Psoas muscle (tissue), 8 donors: ENCODE results near the gene PPFIBP2. TPM values are rescaled to one million over a fixed set of nuclear protein-coding genes. Genes with fewer than 3 reads are reported as not detected.

Source experiments
- ATAC-seq, 4 donors: fragments of 200-7000 bp; cut with Tn5 transposase; one replicate each; pipeline ENCODE4 v1.9.1; 2020; ENCODE audit warnings: moderate library complexity in 3 of 4, mild to moderate bottlenecking in 2 of 4
- DNase-seq, 2 donors: peaks; one replicate each; pipeline ENCODE4 v3.0.0-alpha.2; 2020
- H3K27ac ChIP-seq: fragments of 200-600 bp; one replicate; pipeline ENCODE4 v1.8.0; 2022
- H3K27me3 ChIP-seq, 3 donors: fragments of 200-600 bp in 1 of 3; one replicate each; pipeline versions ENCODE4 v1.6.1 to v1.8.0; 2013 to 2022; ENCODE audit warnings: low read length in 2 of 3, mild to moderate bottlenecking in 2 of 3, moderate library complexity in 1 of 3; ENCODE audit not compliant: insufficient read depth in 3 of 3
- H3K36me3 ChIP-seq, 2 donors: fragments of 200-600 bp in 1 of 2; one replicate each; pipeline versions ENCODE4 v1.6.1 to v1.8.0; 2013 to 2022; ENCODE audit warnings: low read depth in 1 of 2, mild to moderate bottlenecking in 1 of 2, moderate library complexity in 1 of 2; ENCODE audit not compliant: insufficient read depth in 1 of 2
- H3K4me1 ChIP-seq: fragments of 200-600 bp; one replicate; pipeline ENCODE4 v1.8.0; 2022
- H3K4me3 ChIP-seq: fragments of 200-600 bp; one replicate; pipeline ENCODE4 v1.8.0; 2022; ENCODE audit warnings: mild to moderate bottlenecking
- H3K9me3 ChIP-seq: fragments of 200-600 bp; one replicate; pipeline ENCODE4 v1.8.0; 2022
- WGBS, 3 donors: extraction: QIAGEN DNeasy Blood & Tissue Kit; methylation state at CpG; one replicate each; pipeline versions ENCODE4 v1.1.6 to v1.1.7; 2013; 5-methylcytosine and 5-hydroxymethylcytosine counted together
- intact Hi-C, 2 donors: fragments of 100-400 bp; cut with DNase I; formaldehyde crosslinking; loops; one replicate each; pipeline versions ENCODE4 v1.11.0 to v1.14.2; 2022
- polyA plus RNA-seq, 3 donors: library from polyadenylated mRNA; stranded (reverse); fragments of 200-250 nt; gene quantifications; one replicate each; pipeline ENCODE4 v1.2.3, GENCODE V29; 2013
- total RNA-seq, 4 donors: library from RNA; stranded (reverse); fragmentation: NEBNext Ultra II Directional in 2 of 4; extraction: Animal tissue kit (Norgen Biotek cat#: 25700) in 2 of 4; gene quantifications; one replicate each; pipeline versions ENCODE4 v1.2.1 to v1.2.4, GENCODE V29; 2021 to 2023
- TF ChIP-seq, protein P1 (sequence below): fragments of 200-600 bp; IDR thresholded peaks from one replicate; pipeline ENCODE4 v1.8.0; 2022; ENCODE audit warnings: antibody characterized with exemption
- donor health status: healthy with polysubstance abuse.
- donor health status: DM: no; HTN: no; CAD: no; lungs with moderate emphysema.
- donor health status: Bipolar disorder and iron deficiency.
- donor health status: healthy.
- donor health status: DM: yes; HTN: yes; CAD: no.
- donor health status: DM: no; HTN: no; CAD: no.
- donor health status: DM: no; HTN: no; CAD: no.
- donor health status: DM: yes; HTN: yes; CAD: no.

Gene PPFIBP2
- total and polyA plus RNA-seq, 7 donors = 7.4 to 54.8 (median 19.7) TPM

GRCh38 chr11:7609015-7609414, 95.2 kb downstream of the PPFIBP2 start:
- ATAC-seq = peak in 3 of 4 donors; percentile 66 to 82 (median 76)
- Histone ChIP-seq H3K27ac (no peak overlapping the region), H3K36me3 (peaks cover 0 to 33% of the 10 kb centered on the region in 2 donors), H3K4me1 (peaks cover 29% of the 10 kb centered on the region), H3K4me3 (no peak overlapping the region), H3K27me3 (no peaks in the 10 kb centered on the region), H3K9me3 (no peaks in the 10 kb centered on the region)
- TF ChIP-seq, protein P1, sequence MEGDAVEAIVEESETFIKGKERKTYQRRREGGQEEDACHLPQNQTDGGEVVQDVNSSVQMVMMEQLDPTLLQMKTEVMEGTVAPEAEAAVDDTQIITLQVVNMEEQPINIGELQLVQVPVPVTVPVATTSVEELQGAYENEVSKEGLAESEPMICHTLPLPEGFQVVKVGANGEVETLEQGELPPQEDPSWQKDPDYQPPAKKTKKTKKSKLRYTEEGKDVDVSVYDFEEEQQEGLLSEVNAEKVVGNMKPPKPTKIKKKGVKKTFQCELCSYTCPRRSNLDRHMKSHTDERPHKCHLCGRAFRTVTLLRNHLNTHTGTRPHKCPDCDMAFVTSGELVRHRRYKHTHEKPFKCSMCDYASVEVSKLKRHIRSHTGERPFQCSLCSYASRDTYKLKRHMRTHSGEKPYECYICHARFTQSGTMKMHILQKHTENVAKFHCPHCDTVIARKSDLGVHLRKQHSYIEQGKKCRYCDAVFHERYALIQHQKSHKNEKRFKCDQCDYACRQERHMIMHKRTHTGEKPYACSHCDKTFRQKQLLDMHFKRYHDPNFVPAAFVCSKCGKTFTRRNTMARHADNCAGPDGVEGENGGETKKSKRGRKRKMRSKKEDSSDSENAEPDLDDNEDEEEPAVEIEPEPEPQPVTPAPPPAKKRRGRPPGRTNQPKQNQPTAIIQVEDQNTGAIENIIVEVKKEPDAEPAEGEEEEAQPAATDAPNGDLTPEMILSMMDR = no peak
- no peak for DNase-seq
- WGBS, 3 donors = 62 to 68% (median 67%) methylated on average over 4 of the region's 4 CpGs
- intact Hi-C loops = no loop called here

DNA sequence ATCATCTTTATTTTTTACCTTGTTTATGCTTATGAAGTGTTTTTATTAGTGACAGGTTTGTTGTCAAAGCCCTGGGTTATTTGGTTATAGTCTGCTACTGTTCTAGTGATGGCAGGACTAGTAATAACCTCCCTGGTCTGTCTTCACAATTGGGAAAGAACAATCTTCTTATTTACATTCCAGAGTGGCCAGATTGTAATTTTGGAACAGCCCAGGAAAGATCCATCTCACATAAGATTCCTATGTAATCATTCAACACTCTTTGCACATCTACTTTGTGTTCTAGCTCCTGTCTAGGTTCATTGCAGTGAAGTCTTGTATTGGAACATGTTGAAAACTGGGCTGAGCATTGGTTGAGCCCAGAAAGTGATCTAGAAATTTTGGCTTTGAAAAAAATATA, 95.7 kb downstream of the PPFIBP2 start:
- no peaks in the 10 kb centered on the region for H3K9me3 ChIP-seq
- TF ChIP-seq, protein P1 = no peak
- no peak overlapping the region for H3K27ac ChIP-seq
- peak in 1 of 4 donors; percentile 8 for ATAC-seq
- H3K4me1 ChIP-seq = peaks cover 29% of the 10 kb centered on the region
- no peak overlapping the region for H3K4me3 ChIP-seq
- H3K27me3 ChIP-seq = no peaks in the 10 kb centered on the region
- DNase-seq = no peak
- peaks cover 0 to 37% of the 10 kb centered on the region in 2 donors for H3K36me3 ChIP-seq
- intact Hi-C loops = no loop called here

DNA sequence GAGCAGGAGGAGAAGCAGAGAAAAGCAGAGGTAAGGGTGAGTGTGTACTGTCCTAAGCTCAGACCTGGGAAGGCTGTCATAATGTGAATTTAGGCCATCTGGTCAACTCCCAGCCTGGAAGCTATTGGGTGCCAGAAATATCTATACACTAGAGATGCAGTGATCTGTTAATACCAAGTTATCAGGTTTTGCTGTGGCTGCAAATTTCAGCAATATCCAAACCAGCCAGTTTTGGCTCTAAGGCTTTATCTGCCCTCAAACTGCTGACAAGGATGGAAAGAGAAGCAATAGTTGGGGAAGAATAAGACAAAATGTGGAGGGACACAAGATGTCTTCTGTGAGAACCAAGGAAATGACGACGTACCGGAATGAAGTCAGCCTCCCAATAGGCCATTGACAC, 96.6 kb downstream of the PPFIBP2 start:
- Histone ChIP-seq H3K4me3 (no peak overlapping the region), H3K36me3 (peaks cover 0 to 44% of the 10 kb centered on the region in 2 donors), H3K9me3 (no peaks in the 10 kb centered on the region), H3K27me3 (no peaks in the 10 kb centered on the region), H3K4me1 (peaks cover 20% of the 10 kb centered on the region), H3K27ac (no peak overlapping the region)
- TF ChIP-seq, protein P1 = no peak
- DNase-seq (no peak), ATAC-seq (no peak)
- WGBS, 3 donors = 81 to 95% (median 82%) methylated on average over 3 of the region's 3 CpGs
- intact Hi-C loops = loop anchor here (5.0 kb wide), 1 partner anchor 38 kb away; no protein-coding TSS in a partner anchor

GRCh38 chr11:7611411-7611810, 97.6 kb downstream of the PPFIBP2 start:
- intact Hi-C loops = loop anchor here (5.0 kb wide), 1 partner anchor 39 kb away; no protein-coding TSS in a partner anchor
- DNase-seq = no peak
- H3K4me1 ChIP-seq = peaks cover 17% of the 10 kb centered on the region
- WGBS, 3 donors = 83 to 91% (median 85%) methylated on average over 1 of the region's 1 CpG
- ATAC-seq = no peak
- H3K27me3 ChIP-seq = no peaks in the 10 kb centered on the region
- H3K27ac ChIP-seq = no peak overlapping the region
- peaks cover 0 to 54% of the 10 kb centered on the region in 2 donors for H3K36me3 ChIP-seq
- no peaks in the 10 kb centered on the region for H3K9me3 ChIP-seq
- no peak overlapping the region for H3K4me3 ChIP-seq
- TF ChIP-seq, protein P1 = no peak

DNA sequence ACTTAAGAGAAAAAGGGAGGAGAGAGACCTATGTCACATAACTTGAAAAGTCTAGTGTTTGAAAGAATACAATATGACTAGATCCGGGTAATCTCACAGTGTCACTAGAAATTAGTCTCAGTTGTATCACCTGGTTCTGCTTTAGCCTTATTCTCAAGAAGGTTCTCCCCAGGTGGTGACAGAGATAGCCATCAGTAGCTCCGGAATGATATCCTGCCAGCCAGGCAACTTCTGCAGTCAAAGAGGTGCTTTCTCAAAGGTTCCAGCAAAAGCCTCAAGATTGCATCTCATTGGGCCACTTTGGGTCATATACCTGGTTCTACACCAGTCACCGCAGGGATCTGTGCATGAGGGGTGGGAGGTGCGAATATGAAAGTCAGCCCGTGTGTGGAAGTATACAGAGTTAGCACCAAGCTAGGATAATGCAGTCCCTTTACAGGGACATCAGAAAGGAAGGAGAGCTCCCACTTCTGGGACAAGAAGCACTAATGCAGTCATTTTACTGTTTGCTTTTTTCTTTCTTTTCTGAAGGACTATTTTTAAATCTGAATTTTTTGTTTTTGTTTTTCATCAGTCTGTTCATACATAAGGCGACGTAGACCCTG, 98.4 kb downstream of the PPFIBP2 start:
- 79 to 83% (median 80%) methylated on average over 7 of the region's 7 CpGs for WGBS, 3 donors
- peaks cover 0 to 62% of the 10 kb centered on the region in 2 donors for H3K36me3 ChIP-seq
- no peak for DNase-seq
- H3K4me3 ChIP-seq = no peak overlapping the region
- H3K27me3 ChIP-seq = no peaks in the 10 kb centered on the region
- ATAC-seq = no peak
- H3K4me1 ChIP-seq = peaks cover 17% of the 10 kb centered on the region
- no peak overlapping the region for H3K27ac ChIP-seq
- intact Hi-C loops = loop anchor here (5.0 kb wide), 1 partner anchor 40 kb away; no protein-coding TSS in a partner anchor
- TF ChIP-seq, protein P1 = no peak
- H3K9me3 ChIP-seq = no peaks in the 10 kb centered on the region
